HepG2 (cell line): ENCODE data around the gene CREBZF.

Experiments used
- SMC3 ChIP-seq: IDR thresholded peaks from 2 replicates; pipeline ENCODE4 v1.6.1; 2011; ENCODE audit warnings: low read length, improper control_type of control experiment
- YY1 ChIP-seq: IDR thresholded peaks from 2 replicates; pipeline ENCODE4 v1.6.1; 2011; ENCODE audit warnings: low read length, low read depth, moderate library complexity, mild to moderate bottlenecking; ENCODE audit not compliant: insufficient read depth, insufficient replicate concordance
- TF ChIP-seq, protein P1 (sequence below): sonication (generic); formaldehyde crosslinking; IDR thresholded peaks from 2 replicates; pipeline ENCODE4 v1.5.0; 2020; ENCODE audit warnings: missing genetic modification reagents

DNA sequence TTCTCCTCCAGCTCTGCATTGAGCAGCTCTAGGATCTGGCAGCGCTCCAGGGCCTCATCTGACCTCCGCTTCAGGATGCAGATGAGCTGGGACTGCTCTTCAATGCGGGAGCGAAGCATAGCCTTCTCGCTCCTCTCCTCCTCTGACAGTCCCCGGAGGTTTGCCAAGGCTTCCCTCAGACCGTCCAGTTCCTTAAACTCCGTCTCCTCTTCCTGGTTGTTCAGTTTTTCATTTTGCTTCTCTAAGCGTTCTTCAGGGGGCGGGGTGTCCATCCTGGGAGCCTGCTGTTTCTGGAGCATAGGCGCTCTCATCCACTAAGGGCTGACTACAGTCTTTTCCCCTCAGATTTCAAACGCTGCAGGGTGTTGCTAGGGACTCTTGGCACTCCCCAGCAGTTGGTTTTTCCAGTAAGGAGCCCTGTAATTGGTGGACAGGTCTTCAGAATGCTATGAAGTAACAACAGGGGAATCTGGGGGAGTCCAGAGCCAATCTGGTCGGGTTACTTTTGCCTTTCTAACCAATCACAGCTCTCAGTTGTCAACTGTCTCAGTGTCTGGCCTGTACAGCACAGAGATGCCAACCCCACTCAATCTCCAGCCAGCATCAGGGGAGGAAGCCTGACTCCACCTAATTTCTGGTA, 21.0 kb upstream of the CREBZF start, which contains the start of gene CCDC89:
- TF ChIP-seq SMC3 (no peak), YY1 (no peak)
- TF ChIP-seq, protein P1, sequence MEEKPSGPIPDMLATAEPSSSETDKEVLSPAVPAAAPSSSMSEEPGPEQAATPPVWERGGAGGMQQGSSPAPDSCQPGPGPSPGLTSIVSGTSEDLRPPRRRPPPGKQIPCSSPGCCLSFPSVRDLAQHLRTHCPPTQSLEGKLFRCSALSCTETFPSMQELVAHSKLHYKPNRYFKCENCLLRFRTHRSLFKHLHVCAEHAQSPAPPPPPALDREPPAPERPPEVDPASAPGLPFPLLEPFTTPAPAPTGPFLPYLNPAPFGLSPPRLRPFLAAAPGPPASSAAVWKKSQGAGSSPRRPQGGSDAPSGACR (CRISPR knock-in tag) = no peak
